GM21515 (cell line): ENCODE measurements around the gene TMEM62.
"Not testable (repeated sequence)": the region's sequence is repeated elsewhere in the genome, so short reads cannot be mapped to it uniquely, and the experiment has no call there.

Experiments used
- ATAC-seq: cut with Tn5 transposase; IDR thresholded peaks from one replicate; pipeline ENCODE4 v1.9.1; 2021; ENCODE audit not compliant: unreplicated experiment

TMEM62 gene

GRCh38 chr15:43208052-43209002 is 74.9 kb downstream of the TMEM62 start:
- no peak for ATAC-seq

GRCh38 chr15:43209059-43209824 is 75.9 kb downstream of the TMEM62 start:
- no peak for ATAC-seq

- ATAC-seq, result no peak
Measured at GRCh38 chr15:43210172-43210745, 76.9 kb downstream of the TMEM62 start.

- no peak for ATAC-seq
Measured at GRCh38 chr15:43210807-43211206, 77.4 kb downstream of the TMEM62 start.

GRCh38 chr15:43211224-43211735 is 77.9 kb downstream of the TMEM62 start:
- ATAC-seq, result no peak

- ATAC-seq, result no peak
Measured at GRCh38 chr15:43212299-43212698, 78.9 kb downstream of the TMEM62 start.

- ATAC-seq, result no peak
Measured at GRCh38 chr15:43212951-43213350, 79.6 kb downstream of the TMEM62 start.

- ATAC-seq, result no peak
Measured at GRCh38 chr15:43213466-43213865, 80.1 kb downstream of the TMEM62 start.

- ATAC-seq, result no peak
Measured at GRCh38 chr15:43214169-43214568, 80.8 kb downstream of the TMEM62 start.

- ATAC-seq, result no peak
Measured at GRCh38 chr15:43214592-43215295, 81.4 kb downstream of the TMEM62 start.

- no peak for ATAC-seq
Measured at GRCh38 chr15:43215961-43216360, 82.6 kb downstream of the TMEM62 start.

GRCh38 chr15:43218908-43219706 is 85.7 kb downstream of the TMEM62 start:
- no peak for ATAC-seq

- no peak for ATAC-seq
Measured at GRCh38 chr15:43219929-43220928, 86.8 kb downstream of the TMEM62 start.

- ATAC-seq, result no peak
Measured at GRCh38 chr15:43220991-43221403, 87.6 kb downstream of the TMEM62 start, which contains the start of gene EPB42. EPB42 (minus strand) TSS chr15:43221018; CDS start chr15:43220825, 193 bp downstream.

- no peak for ATAC-seq
Measured at GRCh38 chr15:43221422-43221821, 88.0 kb downstream of the TMEM62 start.

- ATAC-seq, result no peak
Measured at GRCh38 chr15:43225201-43225949, 92.0 kb downstream of the TMEM62 start.

- ATAC-seq, result not testable (repeated sequence)
Measured at GRCh38 chr15:43225950-43226255, 92.5 kb downstream of the TMEM62 start.
